K562 (cell line): Measurements from ENCODE around the gene ZNF385D.

Experiments
- CTCF ChIP-seq, 3 experiments: IDR thresholded peaks in 2 of 3; conservative IDR thresholded peaks in 1 of 3; 2 replicates each; pipeline ENCODE4 v1.5.1; 2011 to 2012; ENCODE audit warnings: low read length in 3 of 3, mild to moderate bottlenecking in 3 of 3, control low read depth in 2 of 3, improper control_type of control experiment in 1 of 3, inconsistent platforms in 1 of 3, low read depth in 1 of 3, mixed read lengths in 1 of 3, moderate library complexity in 1 of 3; ENCODE audit not compliant: insufficient read depth in 2 of 3
- ETV6 ChIP-seq, 3 experiments: fragments of 150-350 bp in 1 of 3; sonication (generic) in 1 of 3; formaldehyde crosslinking in 1 of 3; IDR thresholded peaks; 2 replicates each; pipeline versions ENCODE4 v1.6.1 to v1.8.0; 2014 to 2022; ENCODE audit warnings: borderline replicate concordance in 2 of 3, low read depth in 2 of 3, antibody characterized with exemption in 1 of 3, low read length in 1 of 3, mild to moderate bottlenecking in 1 of 3, missing genetic modification reagents in 1 of 3
- FOXK1 ChIP-seq: sonication (generic); formaldehyde crosslinking; IDR thresholded peaks from 2 replicates; pipeline ENCODE4 v1.8.0; 2022; ENCODE audit warnings: missing genetic modification reagents, mild to moderate bottlenecking, borderline replicate concordance
- POLR2AphosphoS5 ChIP-seq: IDR thresholded peaks from 2 replicates; pipeline ENCODE4 v1.6.1; 2011; ENCODE audit warnings: mild to moderate bottlenecking, low read depth, low read length, moderate library complexity; ENCODE audit not compliant: control insufficient read depth, insufficient read depth
- SIRT6 ChIP-seq: IDR thresholded peaks from one replicate; pipeline ENCODE4 v1.6.1; 2012; ENCODE audit warnings: low read depth, mild to moderate bottlenecking, control low read depth, inconsistent platforms, low read length, moderate library complexity
- TCF7 ChIP-seq: sonication (generic); IDR thresholded peaks from 2 replicates; pipeline ENCODE4 v1.6.1; 2016; ENCODE audit warnings: antibody characterized with exemption, borderline replicate concordance
- THAP12 ChIP-seq: fragments of 250-450 bp; sonication (Bioruptor Pico); IDR thresholded peaks from 2 replicates; pipeline ENCODE4 v1.9.0; 2021; ENCODE audit warnings: mild to moderate bottlenecking, inconsistent platforms
- ZNF707 ChIP-seq: fragments of 250-450 bp; sonication (Bioruptor Pico); conservative IDR thresholded peaks from 2 replicates; pipeline ENCODE4 v1.8.0; 2022; ENCODE audit warnings: inconsistent platforms, mild to moderate bottlenecking, moderate library complexity
- TF ChIP-seq, protein P1 (sequence below): sonication (generic); formaldehyde crosslinking; IDR thresholded peaks from 2 replicates; pipeline ENCODE4 v1.9.0; 2022; ENCODE audit warnings: mild to moderate bottlenecking, missing genetic modification reagents

GRCh38 chr3:21778715-21779114, 27.7 kb upstream of the ZNF385D start:
- TF ChIP-seq, protein P1, sequence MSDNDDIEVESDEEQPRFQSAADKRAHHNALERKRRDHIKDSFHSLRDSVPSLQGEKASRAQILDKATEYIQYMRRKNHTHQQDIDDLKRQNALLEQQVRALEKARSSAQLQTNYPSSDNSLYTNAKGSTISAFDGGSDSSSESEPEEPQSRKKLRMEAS (CRISPR knock-in tag), result no peak
- TF ChIP-seq POLR2AphosphoS5, result no peak
- no peak for TF ChIP-seq CTCF (IDR thresholded peaks at IDR 0.05 in 2 of 3, conservative IDR thresholded peaks at IDR 0.05 in 1 of 3; ENCODE audit: insufficient read depth in 2 of 3, low read depth in 1 of 3, low read length in 3 of 3)
- TF ChIP-seq ZNF707 (CRISPR knock-in tag), result no peak
- no peak for TF ChIP-seq ETV6 (IDR thresholded peaks at IDR 0.05; ENCODE audit: borderline replicate concordance in 1 of 2, low read depth in 2 of 2, low read length in 1 of 2)
- no peak for TF ChIP-seq ETV6 (CRISPR knock-in tag; IDR thresholded peaks at IDR 0.05; ENCODE audit: borderline replicate concordance)
- no peak for TF ChIP-seq SIRT6
- TF ChIP-seq TCF7, result no peak
- no peak for TF ChIP-seq FOXK1
- no peak for TF ChIP-seq THAP12 (CRISPR knock-in tag)
